ENCODE data around the gene FUOM. TPM values are rescaled to one million over a fixed set of nuclear protein-coding genes. Genes with fewer than 3 reads are reported as not detected.

Gene FUOM
- total and polyA plus RNA-seq, 2 donors (not counting 3 experiments of a cell fraction or from before 2014, with no cell fraction given) = 17.4 to 33.9 TPM

- Histone ChIP-seq H3K4me2 (ENCODE audit: insufficient read depth, low read length) (no peak overlapping the region), H3K9me3 (replicated peaks; ENCODE audit: control insufficient read depth, insufficient read depth, low read length) (no peaks in the 10 kb centered on the region), H3K36me3 (ENCODE audit: control insufficient read depth in 2 of 2, extremely low read depth in 1 of 2, insufficient read depth in 2 of 2, low read length in 2 of 2) (no peaks in the 10 kb centered on the region), H4K20me1 (replicated peaks; ENCODE audit: control insufficient read depth, extremely low read depth, insufficient read depth, low read length) (no peaks in the 10 kb centered on the region), H3K4me1 (ENCODE audit: control insufficient read depth, extremely low read depth, insufficient read depth, low read length) (no peaks in the 10 kb centered on the region), H3K79me2 (ENCODE audit: control insufficient read depth, insufficient read depth, low read length) (no peaks in the 10 kb centered on the region), H3K4me3 (replicated peaks in 1 of 3; ENCODE audit: insufficient read depth in 1 of 3, low read depth in 1 of 3, low read length in 3 of 3) (no peak overlapping the region), H3K27me3 (ENCODE audit: control insufficient read depth in 2 of 2, insufficient read depth in 2 of 2, low read length in 2 of 2) (peaks cover 13 to 35% of the 10 kb centered on the region in 2 experiments), H2AFZ (ENCODE audit: low read depth, low read length) (no peak overlapping the region), H3K9me1 (replicated peaks; ENCODE audit: control insufficient read depth, extremely low read depth, insufficient read depth, low read length) (no peaks in the 10 kb centered on the region), H3K27ac (ENCODE audit: insufficient read depth, low read depth, low read length) (no peak overlapping the region), H3K9ac (replicated peaks; ENCODE audit: extremely low read depth, insufficient read depth, low read length) (no peak overlapping the region)
- TF ChIP-seq POLR2A (IDR thresholded peaks at IDR 0.05; ENCODE audit: low read depth, low read length) (no peak), GATA2 (IDR thresholded peaks at IDR 0.05; ENCODE audit: insufficient read depth, insufficient read length, low read depth, low read length) (no peak), POLR2AphosphoS5 (IDR thresholded peaks at IDR 0.05; ENCODE audit: insufficient read depth, low read depth, low read length) (no peak), JUN (IDR thresholded peaks at IDR 0.05; ENCODE audit: borderline replicate concordance, insufficient read depth, insufficient read length, low read depth) (no peak), MAX (IDR thresholded peaks at IDR 0.05; ENCODE audit: insufficient read depth, insufficient read length) (no peak), CTCF (IDR thresholded peaks at IDR 0.05; ENCODE audit: extremely low read depth in 1 of 2, insufficient read depth in 1 of 2, low read depth in 1 of 2, low read length in 2 of 2) (no peak)
- BruUV-seq (replicated peaks) = no TSS peak
- FAIRE-seq (no peak), DNase-seq (ENCODE audit: low read depth, low spot score) (no peak)
- CTCF ChIA-PET = no interaction called here
- dilution Hi-C loops (cut with MboI; ENCODE audit: extremely low pct_ligation_motif_present, low sequenced_read_pairs) = no loop called here
- intact Hi-C loops (cut with micrococcal nuclease) = no loop called here
- POLR2A ChIA-PET = no interaction called here
These were observed 20.5 kb downstream of the FUOM start for GRCh38 chr10:133337370-133337725.

Measured in endothelial cell of umbilical vein (primary cell).